ENCODE measurements around the gene GABRA5. TPM values are rescaled to one million over a fixed set of nuclear protein-coding genes. Genes with fewer than 3 reads are reported as not detected.

The GABRA5 gene
- polyA plus RNA-seq, 12 donors = 0.08 to 0.71 (median 0.33) TPM; not detected in 2

DNA sequence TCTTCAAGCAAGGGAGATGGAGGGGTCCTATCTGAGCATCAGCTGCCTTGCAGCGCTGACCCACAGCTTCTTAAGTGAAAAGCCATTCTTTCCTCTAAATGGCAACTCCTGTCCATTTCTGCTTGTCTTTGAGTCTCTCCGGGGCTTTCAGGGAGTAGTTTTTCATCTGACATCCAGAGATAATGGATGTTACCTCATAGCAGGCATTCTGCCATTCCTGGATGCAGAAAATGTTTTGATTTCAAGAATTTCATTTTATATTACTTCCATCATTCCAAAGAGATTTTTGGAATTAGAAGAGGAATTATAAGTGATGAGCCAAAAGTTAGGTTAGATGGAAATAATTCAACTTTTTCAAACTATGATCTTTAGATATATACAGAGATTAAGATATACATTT lies 59.2 kb downstream of the GABRA5 start:
- DNase-seq = peak; percentile 35

DNA sequence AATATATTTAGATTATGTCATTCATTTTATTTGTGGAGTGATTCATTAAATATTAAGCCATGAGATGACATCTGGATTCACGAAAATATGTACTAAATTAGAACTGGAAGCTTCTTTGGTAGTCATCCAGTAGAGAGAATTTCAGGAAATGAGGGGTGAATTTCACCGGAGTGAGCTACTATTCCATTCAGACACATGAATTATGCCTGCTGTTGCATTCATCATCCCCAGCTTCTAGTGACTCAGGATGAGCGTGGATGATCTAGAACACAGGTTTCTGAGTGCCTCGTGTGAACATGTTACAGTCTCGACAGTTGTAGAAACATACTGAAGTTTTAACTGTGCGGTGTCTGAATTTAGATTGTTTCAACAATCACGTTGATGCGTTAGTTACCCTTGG lies 61.2 kb downstream of the GABRA5 start:
- DNase-seq = no peak

DNA sequence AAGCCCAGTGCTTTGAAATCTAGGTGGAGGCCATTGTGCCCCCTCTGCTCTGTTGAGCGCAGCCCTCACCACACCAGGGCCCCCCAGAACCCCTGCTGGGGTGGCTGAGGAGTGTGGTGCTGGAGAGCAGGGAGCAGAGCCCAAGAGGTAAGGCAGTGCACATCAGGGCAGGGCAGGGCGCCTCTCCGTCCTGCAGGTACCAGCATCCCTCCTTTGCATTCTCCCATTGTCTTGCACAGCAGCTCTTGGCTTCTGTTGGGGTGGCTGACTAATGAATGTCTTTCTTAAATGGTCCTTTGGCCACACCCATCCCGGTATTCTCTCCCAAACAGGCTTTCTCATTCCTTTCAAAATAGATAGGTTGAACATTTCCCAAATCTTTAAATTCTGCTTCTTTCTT lies 62.7 kb downstream of the GABRA5 start:
- no peak for DNase-seq

DNA sequence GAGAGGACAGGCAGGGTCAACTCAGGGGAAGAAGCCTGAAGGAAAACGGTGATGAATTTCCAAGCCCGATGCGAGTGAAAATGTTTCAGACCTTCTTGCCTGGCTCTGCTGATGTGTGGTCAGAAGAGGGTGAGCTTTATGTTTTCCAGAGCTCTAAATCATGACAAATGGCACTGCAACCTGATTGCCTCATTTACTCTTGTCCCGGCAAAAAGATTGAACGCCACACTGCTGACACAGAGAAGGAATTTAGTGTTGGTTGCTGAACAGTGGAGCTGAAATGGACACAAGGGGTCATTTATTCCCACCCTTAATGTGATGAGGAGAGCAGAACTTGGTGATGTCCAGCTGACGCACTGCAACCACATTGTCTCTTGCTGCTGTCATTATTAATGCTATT lies 68.0 kb downstream of the GABRA5 start:
- no peak for DNase-seq

DNA sequence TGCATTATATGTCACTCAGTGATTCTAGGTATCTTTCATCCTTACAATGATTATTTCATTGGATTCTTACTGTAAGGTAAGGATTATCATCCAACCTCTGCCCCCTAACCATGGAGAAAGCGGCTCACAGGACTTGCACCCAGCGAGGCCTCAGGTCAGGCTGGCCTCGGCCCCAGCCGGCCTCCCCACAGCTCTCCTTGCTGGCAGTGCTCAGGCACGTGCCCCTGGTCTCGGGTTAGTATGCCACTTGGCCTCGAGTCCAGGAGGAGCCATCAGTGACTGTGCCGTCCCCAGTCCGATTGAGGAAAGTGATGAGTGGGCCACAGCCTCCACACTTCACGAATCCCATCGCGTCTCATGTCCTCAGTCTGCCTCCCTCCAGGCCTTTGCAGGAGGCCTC lies 68.5 kb downstream of the GABRA5 start:
- DNase-seq = no peak

DNA sequence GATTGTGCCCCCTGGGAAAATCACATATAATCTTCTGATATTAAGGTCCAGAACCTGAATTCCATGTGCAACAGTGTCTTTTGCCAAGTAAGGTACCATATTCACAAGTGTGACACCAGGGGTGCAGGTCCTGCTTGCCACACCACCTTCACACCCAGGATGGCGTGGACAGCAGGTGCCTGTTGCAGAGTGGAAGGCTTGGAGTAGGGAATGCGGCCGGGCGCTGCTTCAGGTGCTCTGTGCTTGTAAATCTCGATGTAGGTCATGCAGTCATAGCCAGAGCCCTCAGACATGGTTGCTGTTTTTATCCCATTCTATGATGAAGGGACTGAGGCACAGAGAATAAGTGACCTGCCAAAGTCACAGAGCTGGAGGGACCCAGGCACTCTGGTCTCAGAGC lies 69.6 kb downstream of the GABRA5 start:
- DNase-seq = no peak

DNA sequence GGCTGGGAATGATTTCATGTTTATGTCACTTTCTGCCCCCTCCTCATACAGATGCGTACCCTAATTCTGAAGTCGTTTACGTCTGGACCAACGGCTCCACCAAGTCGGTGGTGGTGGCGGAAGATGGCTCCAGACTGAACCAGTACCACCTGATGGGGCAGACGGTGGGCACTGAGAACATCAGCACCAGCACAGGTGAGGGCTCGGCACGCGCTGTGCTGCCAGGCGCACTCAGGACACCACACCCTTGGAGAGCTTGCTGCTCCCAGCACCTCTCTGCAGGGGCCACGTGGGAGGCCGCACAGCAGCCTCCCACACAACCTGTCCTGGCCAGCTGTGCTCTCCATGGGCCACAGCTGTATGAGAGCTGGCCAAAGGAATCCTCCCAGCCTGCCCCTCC lies 70.3 kb downstream of the GABRA5 start:
- DNase-seq = no peak

DNA sequence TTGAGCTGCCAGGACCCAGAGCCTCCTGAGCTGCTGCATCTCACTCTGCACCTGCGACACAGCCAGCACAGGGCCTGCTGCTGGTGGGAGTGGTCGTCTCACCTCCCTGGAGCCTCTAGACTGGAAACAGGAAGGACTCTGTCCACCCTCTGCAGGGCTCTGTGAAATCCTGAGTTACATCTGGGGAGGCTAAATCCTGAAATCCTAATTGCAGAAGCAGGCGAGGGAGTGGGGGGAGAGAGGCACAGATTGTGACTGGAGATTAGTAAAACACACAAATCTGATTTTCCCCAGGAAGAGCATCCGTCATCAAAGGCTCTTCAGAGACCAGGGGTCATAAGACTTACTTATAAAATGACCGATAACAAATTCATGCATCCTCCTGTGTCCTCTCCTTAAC lies 72.5 kb downstream of the GABRA5 start:
- no peak for DNase-seq

DNA sequence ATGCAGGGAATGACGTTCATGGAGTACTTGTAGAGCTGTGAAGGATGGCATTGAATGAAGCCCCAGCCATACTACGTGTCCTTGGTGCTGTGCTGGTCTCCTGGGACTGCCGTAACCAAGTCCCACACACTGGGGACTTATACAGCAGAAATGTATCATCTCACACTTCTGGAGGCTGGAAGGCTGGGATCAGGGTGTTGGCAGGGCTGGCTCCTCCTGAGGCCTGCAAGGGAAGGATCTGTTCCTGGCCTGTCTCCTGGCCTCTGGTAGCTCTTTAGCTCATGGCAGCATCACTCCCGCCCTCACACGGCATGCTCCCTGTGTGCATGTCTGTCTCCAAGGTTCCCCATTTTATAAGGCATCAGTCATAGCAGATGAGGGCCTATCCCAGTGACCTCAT lies 74.6 kb downstream of the GABRA5 start:
- no peak for DNase-seq

DNA sequence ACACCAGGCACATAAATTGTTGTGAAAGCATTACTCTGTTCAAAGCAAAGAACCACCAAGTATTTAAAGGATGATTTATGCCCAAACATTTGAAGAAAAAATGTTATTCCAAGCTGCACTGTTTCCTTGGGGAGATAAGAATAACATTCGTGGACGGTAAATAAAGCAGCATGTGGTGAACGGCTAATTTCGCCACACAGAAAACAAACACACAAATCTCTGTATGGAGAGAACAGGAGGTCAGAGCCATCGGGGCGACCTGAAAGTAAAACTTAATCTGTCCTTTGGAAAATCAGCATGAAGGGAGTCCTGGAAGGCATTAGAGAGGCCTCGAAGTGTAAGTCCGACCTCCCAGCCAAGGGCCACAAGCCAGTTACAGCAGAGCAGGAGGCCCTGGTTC lies 77.0 kb downstream of the GABRA5 start:
- DNase-seq = no peak

DNA sequence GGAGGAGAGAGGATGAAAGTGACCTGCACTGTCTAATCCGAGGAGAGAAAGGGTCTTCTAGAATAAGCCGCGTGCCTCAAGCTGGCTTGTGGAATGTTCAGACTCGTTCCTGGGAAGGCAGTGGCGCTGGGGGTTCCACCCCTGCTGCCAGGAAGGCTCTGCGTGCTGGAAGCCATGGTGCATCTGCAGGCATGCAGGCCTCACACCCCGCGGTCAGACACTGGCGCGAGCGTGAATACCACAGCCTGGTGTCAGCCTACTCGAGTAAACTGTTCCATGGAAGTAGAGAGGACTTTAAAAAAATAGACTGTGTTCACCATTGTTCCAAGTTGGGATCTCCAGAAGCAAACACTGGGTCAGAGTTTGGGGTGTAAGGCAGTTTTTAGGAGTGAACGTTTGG lies 78.2 kb downstream of the GABRA5 start:
- DNase-seq = no peak

DNA sequence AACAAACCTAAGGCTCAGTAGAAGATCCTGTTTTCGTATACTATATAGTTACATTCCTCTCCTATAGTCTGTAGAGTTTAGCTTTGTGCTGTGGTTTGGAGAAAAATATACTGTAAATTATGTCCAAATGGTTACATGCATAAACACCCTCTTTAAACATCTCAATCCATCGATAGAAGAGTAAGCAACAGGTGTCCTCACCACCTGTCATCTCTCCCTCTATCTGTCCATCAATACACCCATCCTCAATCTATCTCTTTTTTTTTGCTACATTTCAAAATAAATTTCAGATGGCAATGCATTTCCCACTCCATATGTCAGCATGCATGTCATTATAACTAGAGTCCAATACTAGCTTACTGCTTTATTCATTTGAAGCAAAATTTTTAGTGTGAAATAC lies 83.1 kb downstream of the GABRA5 start:
- DNase-seq = no peak

DNA sequence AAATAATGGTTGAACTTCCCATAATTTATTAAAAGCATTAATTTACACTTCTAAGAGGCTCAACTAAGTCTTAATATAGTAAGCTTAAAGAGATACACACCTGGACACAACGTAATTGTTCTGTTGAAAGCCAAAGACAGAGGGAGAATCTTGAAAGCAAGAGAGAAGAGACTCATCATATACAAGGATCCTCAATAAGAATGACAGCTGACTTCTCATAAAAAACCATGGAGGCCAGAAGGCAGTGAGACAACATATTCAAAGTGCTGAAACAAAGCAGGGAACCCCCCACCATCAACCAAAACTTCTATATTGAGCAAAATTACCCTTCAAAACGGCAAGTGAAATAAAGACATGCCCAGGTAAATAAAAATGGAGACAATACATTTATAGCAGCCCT lies 87.5 kb downstream of the GABRA5 start:
- no peak for DNase-seq

DNA sequence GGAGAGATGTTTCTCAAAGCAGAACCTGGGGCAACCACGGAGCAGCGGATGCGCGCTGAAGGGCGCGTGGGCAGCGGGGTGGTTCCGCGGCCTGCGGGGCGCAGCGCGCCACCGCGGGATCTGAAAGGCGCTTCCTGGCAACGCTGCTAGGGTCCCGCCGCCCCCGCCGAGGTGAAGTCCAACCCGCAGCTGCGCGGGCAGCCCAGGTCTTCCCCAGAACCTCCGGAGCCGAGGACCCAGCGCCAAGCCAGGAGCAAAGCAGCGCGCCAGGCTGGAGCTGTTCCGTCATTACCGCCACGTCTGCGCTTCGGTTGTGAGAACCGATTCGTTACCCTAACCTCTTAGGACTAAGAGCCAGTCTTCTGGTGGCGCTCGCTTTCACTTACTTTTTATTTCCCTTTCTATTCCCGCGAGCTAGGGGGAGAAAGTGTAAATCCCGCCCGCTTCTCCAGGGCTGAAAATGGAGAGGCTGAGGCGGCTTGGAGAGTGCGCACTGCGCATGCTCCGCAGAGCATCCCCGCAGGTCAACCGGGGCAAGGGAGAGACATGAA lies 100.9 kb downstream of the GABRA5 start:
- DNase-seq = peak; percentile 44

DNA sequence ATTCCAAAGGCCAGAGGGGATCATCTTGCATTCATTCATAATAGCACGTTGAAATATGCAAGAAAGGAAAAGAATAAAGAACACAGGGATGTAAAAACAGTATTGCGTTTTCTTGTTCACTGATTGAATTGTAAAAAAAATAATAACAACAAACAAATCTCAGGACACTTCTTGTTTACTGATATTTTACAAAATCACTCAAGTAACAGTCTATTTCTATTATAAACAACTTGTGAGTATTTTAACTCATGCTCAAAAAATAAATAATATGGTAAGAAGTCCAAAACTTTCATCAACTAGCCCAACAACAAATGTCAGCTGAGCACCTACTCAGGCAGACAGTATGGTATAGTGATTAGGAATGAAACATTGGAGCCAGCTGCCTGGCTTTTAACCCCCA lies 101.9 kb downstream of the GABRA5 start:
- no peak for DNase-seq

DNA sequence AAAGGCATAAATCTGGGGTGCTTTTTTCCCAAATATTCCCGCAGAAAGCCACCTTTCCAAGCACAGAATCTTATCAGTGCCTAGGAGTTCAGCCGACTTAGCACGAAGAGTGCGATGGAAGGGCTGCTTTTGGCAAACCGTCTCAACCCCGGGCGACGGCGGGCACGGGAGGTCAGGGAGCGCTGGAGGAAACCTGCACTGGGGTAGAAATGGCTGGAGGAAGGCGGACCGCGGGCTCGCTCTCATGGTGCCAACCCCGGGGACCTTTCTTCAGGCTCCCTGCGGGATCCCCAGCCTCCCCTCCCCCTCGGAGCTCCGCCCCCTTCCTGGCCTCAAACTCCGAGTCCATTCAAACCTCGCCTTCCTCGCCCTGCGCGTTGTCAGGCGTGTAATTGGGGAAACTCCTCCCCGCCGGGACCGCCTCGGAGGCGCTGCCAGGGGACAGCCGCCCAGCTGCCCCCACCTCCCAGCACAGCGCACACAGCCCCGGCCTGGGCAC lies 103.9 kb downstream of the GABRA5 start, which contains the start of gene GABRG3:
TSS of gene GABRG3 (plus strand) at position 470 of the 499 bp plus-strand sequence.
- no peak for DNase-seq

DNA sequence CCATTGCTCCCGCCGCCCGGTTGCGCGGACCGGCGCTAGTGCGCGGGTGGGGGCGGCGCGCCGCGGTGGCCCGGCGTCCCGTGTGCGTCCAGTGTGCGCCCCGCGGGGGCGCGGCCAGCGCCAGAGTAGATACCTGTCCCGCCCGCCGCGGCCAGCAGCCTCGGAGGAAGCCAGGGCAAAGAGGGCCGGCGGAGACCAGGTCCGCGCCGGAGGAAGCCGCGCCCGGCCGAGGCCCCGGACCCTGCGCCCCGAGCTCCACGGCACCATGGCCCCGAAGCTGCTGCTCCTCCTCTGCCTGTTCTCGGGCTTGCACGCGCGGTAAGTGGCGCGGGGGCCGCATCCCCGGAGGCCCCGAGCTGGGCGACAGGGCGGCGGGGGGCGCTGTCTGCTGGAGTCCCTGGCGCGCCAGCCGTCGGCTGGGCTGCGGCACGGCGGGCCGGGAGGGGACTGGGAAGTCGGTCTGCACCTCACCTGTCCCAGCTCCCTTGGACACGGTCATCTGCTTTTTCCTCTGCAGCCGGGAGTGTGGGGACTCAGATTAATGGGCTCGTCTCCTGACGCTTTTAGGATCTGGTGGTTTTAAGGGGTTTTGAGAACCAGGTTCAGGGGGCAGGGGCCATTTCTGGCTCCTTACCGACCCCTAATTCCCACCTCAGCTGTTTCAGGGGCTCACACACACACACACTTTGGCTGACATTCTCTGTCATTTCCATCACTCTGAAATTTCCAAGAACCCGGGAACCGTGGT lies 104.6 kb downstream of the GABRA5 start:
- DNase-seq = no peak

DNA sequence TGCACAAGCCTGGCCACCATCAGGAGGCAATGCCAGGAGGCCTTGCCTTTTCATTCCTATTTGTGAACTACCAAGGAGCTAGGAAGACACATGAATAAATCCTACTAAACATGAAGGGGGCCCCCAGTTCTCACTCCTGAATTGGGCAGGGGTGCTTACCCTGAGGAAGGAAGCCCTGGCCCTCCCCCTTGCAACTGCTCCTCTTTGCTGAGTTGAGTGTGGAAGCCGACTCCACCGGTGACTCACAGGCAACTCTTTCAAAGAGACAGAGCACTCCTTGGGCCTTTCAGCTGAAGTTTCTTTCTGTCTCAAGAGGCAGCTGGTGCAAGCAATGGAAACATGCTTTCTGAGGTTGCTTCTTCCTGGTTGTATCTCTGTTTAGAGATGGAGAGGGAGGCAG lies 105.8 kb downstream of the GABRA5 start:
- no peak for DNase-seq

DNA sequence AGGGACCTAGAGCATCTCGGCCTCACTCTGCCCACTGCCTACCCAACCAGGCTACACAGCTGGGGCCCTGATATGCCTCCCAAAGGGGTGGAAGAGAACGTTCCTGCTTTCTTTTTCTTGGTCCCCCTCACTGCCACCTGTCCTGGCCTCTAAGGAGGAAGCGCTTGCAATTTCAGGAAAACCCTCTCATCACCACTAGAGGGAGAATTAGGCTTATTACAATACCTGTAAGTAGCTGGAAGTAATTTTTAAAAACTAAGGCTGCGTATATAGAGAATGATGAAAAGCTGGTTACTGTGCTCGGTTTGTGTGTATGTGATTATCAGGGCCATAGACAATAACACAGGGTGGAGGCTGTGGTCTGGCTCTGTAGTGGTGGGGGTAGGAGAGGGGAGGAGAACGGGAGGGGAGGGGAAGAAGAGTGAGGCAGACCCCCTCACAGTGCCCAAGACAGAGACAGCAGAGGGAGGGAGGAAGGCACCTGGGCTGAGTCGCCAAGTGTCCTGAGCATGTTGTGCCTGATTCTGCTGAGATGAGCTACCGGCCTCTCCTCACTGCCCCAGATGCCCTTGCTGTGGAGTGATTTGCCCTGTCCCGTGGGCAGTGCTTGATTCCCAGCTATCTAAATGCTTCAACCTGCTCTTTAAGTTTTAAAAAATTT lies 107.4 kb downstream of the GABRA5 start:
- DNase-seq = peak; percentile 31

DNA sequence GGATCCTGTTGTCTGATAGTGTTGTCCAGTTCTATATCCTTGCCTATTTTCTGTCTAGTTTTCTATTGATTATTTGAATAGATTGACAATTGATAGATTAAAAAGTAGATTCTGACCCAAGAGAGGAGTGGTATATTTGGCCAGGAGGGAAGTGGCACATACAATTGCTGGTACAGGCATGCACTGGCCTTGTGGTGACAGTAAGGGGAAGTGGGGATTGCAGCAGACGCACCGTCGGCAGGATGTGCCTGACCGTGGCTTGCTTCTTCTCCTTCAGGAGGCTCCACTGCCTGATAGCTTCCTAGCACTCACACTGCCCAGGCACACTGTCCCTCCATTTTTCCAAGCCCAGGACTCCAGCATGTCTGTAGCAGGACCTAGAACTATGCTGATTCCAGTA lies 114.6 kb downstream of the GABRA5 start:
- DNase-seq = no peak

DNA sequence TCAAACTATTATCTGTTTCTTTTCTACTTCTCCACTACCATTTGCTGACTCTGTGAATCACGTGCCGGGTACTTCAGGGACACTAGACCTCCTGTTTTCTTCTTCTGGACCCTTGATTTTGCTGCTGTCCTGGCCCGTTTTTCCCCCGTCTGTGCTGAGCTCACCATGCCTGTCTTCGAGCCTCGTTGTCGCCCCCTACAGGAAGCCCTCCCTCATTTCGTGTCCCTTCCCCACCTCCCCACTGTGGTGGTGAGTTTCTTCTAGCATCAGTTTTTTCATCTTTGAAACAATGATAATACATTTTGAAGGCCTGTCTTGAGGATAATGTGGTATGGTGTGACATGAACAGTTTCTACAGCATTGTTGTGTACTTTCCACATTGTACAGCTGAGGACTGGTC lies 117.0 kb downstream of the GABRA5 start:
- no peak for DNase-seq

DNA sequence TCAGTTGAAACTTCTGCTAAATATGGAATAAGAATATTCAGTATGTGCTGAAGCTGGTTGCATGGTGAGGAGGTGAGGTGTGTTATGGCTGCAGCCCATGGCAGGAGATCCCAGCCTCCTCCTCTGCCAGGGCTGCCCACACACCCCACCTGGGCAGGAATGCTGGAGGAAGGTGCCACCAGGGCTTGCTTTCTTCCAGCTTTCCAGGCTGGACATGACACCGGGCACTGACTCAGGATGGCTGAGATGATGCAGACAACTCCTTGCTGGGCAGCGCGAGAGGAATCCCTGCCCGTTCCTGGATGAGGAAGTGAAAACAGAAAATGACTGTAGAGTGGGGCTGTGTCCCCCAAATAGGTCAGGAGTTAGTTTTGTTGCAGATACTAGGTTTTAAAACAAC lies 118.2 kb downstream of the GABRA5 start:
- DNase-seq = no peak

DNA sequence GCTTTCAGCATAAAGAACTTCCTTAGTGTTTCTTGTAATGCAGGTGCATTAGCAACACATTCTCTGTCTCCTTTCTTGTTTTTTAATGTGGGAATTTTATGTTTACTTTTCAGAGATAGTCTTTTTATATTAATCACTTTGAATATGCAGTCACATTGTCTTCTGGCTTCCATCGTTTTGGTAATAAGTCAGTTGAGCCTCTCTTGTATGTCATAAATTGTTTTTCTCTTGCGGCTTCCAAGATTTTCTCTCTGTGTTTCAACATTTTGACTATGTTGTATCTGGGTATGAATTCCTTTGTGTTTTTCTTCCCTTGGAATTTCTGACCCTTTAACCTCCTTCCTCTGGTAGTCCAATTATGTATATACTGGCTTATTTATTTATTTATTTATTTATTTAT lies 129.4 kb downstream of the GABRA5 start:
- no peak for DNase-seq

All from muscle of arm (tissue), 12 donors.